ENCODE results near the gene ARHGAP5.
A peak's percentile ranks its signal among the peaks of the same experiment; 100 is the strongest.

The ARHGAP5 gene

DNA sequence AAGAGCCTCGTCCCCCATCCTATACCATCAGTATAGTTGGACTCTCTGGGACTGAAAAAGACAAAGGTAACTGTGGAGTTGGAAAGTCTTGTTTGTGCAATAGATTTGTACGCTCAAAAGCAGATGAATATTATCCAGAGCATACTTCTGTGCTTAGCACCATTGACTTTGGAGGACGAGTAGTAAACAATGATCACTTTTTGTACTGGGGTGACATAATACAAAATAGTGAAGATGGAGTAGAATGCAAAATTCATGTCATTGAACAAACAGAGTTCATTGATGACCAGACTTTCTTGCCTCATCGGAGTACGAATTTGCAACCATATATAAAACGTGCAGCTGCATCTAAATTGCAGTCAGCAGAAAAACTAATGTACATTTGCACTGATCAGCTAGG lies 13.6 kb downstream of the ARHGAP5 start:
- Histone ChIP-seq H3K9ac (no peak overlapping the region), H3K4me1 (peaks cover 0 to 12% (median 0%) of the 10 kb centered on the region in 10 experiments; a peak in 3 of 20 replicates), H3K4me2 (no peak overlapping the region), H3K27ac (no peak overlapping the region), H3K27me3 (no peaks in the 10 kb centered on the region), H4K20me1 (peaks cover 6 to 94% (median 20%) of the 10 kb centered on the region in 11 experiments; a peak in 18 of 22 replicates), H3K4me3 (no peak overlapping the region), H3K36me3 (peaks cover 49 to 59% (median 57%) of the 10 kb centered on the region in 11 experiments), H3K9me3 (replicated peaks in 1 of 11) (no peaks in the 10 kb centered on the region)
- TF ChIP-seq Cebpa-rat (IDR thresholded peaks at IDR 0.05) = no peak

- Histone ChIP-seq H3K36me3 (peaks cover 21 to 75% (median 44%) of the 10 kb centered on the region in 11 experiments; a peak in 19 of 22 replicates), H3K4me3 (no peak overlapping the region), H4K20me1 (peaks cover 0 to 99% (median 15%) of the 10 kb centered on the region in 11 experiments; a peak in 15 of 22 replicates), H3K9me3 (replicated peaks in 1 of 11) (no peaks in the 10 kb centered on the region), H3K27ac (no peak overlapping the region), H3K4me2 (no peak overlapping the region), H3K9ac (no peak overlapping the region), H3K27me3 (no peaks in the 10 kb centered on the region), H3K4me1 (peaks cover 0 to 30% (median 12%) of the 10 kb centered on the region in 10 experiments; a peak in 17 of 20 replicates)
- TF ChIP-seq Cebpa-rat (IDR thresholded peaks at IDR 0.05) = no peak
These were observed 22.4 kb downstream of the ARHGAP5 start for GRCh38 chr14:32099473-32099872.

DNA sequence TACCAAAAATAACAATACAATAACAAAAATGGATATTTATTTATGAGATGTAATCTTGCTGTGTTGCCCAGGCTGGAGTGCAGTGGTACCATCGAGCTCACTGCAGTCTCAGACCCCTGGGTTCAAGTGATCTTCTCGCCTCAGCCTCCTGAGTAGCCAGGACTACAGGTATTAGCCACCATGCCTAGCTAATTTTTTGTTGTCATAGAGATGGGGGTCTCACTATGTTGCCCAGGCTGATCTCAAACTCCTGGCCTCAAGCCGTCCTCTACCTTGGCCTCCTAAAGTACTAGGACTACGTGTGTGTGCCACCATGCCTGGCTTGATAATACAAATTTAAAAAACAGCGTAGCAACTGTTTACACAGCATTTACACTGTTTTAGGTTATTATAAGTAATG lies 23.1 kb downstream of the ARHGAP5 start:
- H3K4me1 ChIP-seq = peaks cover 0 to 34% (median 13%) of the 10 kb centered on the region in 10 experiments; a peak in 17 of 20 replicates
- H3K36me3 ChIP-seq = peaks cover 17 to 73% (median 44%) of the 10 kb centered on the region in 11 experiments; a peak in 19 of 22 replicates
- no peak overlapping the region for H3K9ac ChIP-seq
- no peak overlapping the region for H3K27ac ChIP-seq
- H4K20me1 ChIP-seq = peaks cover 0 to 99% (median 15%) of the 10 kb centered on the region in 11 experiments; a peak in 15 of 22 replicates
- H3K27me3 ChIP-seq = no peaks in the 10 kb centered on the region
- TF ChIP-seq Cebpa-rat (IDR thresholded peaks at IDR 0.05) = no peak
- no peak overlapping the region for H3K4me3 ChIP-seq
- no peak overlapping the region for H3K4me2 ChIP-seq
- no peaks in the 10 kb centered on the region for H3K9me3 ChIP-seq (replicated peaks in 1 of 11)

DNA sequence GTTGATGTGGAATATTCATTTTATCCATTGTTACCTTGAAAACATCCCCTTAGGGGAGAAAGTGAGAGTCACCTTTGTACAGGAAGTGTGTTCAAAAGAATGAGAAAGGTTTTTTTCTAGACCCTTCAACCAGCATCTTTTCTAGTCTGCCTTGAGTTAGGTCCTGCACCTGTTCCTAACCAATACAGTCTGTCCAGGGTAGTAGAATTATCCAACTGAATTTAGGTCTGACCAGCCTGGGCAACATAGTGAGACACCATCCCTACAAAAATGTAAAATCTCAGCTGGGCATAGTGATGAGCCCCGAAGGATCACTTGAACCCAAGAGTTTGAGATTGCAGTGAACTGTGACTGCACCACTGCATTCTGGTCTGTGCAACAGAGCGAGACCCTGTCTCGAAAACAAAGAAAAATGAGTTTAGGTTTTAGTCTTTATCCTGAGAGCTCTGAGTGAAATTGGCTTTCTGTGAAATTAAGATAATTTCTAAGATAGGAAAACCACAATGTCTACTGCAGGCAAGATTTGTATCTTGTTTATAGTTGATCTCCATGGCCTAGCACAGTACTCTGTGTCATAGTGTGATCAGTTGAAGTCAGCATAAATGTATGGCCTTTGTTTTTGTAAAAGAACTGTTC lies 25.2 kb downstream of the ARHGAP5 start:
- Histone ChIP-seq H3K9ac (no peak overlapping the region), H3K27me3 (no peaks in the 10 kb centered on the region), H3K4me1 (peaks cover 0 to 41% (median 13%) of the 10 kb centered on the region in 10 experiments; a peak in 17 of 20 replicates), H3K36me3 (peaks cover 9 to 73% (median 41%) of the 10 kb centered on the region in 11 experiments; a peak in 21 of 22 replicates), H3K4me3 (no peak overlapping the region), H4K20me1 (peaks cover 0 to 100% (median 15%) of the 10 kb centered on the region in 11 experiments; a peak in 15 of 22 replicates), H3K9me3 (replicated peaks in 1 of 11) (peaks cover 0 to 13% (median 0%) of the 10 kb centered on the region in 11 experiments; a peak in 2 of 22 replicates), H3K27ac (no peak overlapping the region), H3K4me2 (peak overlapping the region in 9 of 11 experiments; percentile 0 to 51 (median 32); a peak in 13 of 22 replicates)
- no peak for TF ChIP-seq Cebpa-rat (IDR thresholded peaks at IDR 0.05)

DNA sequence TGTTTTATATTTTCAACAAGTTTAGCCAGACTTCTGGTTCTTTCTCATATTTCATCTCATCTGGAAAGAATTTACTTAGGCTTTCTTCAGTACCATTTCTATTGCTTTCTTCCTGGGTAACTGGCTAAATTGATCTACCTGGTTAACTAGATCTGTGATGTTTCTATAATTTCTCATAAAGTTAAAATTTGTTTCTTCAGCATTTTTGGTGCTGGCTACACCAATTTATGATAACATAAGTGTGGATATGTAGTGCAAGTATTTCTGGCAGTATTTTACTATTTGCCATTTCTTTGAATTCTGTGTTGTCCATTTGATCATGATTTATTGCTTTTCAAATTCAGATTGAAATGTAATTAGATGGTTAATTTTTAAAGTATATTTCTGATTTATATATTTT lies 25.9 kb downstream of the ARHGAP5 start:
- Histone ChIP-seq H3K27ac (no peak overlapping the region), H3K27me3 (no peaks in the 10 kb centered on the region), H3K4me1 (peaks cover 0 to 45% (median 13%) of the 10 kb centered on the region in 10 experiments; a peak in 17 of 20 replicates), H3K4me3 (no peak overlapping the region), H3K9ac (no peak overlapping the region), H3K9me3 (replicated peaks in 1 of 11) (peaks cover 0 to 13% (median 0%) of the 10 kb centered on the region in 11 experiments; a peak in 2 of 22 replicates), H3K36me3 (peaks cover 9 to 68% (median 38%) of the 10 kb centered on the region in 11 experiments; a peak in 21 of 22 replicates), H3K4me2 (peak overlapping the region in 2 of 11 experiments; percentile 47 to 51; a peak in 5 of 22 replicates), H4K20me1 (peaks cover 0 to 100% (median 15%) of the 10 kb centered on the region in 11 experiments; a peak in 15 of 22 replicates)
- no peak for TF ChIP-seq Cebpa-rat (IDR thresholded peaks at IDR 0.05)

DNA sequence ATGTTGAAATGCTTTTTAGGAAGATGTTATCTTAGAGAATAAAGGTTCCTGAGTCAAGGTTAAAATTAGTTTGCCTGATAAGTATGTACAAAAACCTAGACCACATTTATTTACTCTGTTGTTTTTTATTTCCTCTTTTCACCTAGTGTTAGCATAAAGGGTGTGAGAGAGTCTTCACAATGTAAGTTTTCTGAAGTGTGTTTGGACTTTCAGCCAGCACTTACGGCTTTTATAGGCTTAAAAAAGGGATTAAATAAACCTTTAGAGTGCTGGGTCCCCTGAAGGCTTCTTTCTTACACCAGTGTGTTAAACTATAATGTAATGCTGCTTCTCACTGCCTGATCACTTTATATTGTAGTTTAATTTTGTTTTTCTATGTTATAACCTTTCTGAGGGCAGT lies 27.2 kb downstream of the ARHGAP5 start:
- Histone ChIP-seq H3K36me3 (peaks cover 9 to 65% (median 36%) of the 10 kb centered on the region in 11 experiments; a peak in 21 of 22 replicates), H3K9ac (no peak overlapping the region), H3K4me3 (no peak overlapping the region), H3K9me3 (replicated peaks in 1 of 11) (peaks cover 0 to 13% (median 0%) of the 10 kb centered on the region in 11 experiments; a peak in 2 of 22 replicates), H4K20me1 (peaks cover 0 to 100% (median 16%) of the 10 kb centered on the region in 11 experiments; a peak in 14 of 22 replicates), H3K27me3 (no peaks in the 10 kb centered on the region), H3K27ac (no peak overlapping the region), H3K4me2 (no peak overlapping the region), H3K4me1 (peaks cover 0 to 45% (median 13%) of the 10 kb centered on the region in 10 experiments; a peak in 17 of 20 replicates)
- no peak for TF ChIP-seq Cebpa-rat (IDR thresholded peaks at IDR 0.05)

DNA sequence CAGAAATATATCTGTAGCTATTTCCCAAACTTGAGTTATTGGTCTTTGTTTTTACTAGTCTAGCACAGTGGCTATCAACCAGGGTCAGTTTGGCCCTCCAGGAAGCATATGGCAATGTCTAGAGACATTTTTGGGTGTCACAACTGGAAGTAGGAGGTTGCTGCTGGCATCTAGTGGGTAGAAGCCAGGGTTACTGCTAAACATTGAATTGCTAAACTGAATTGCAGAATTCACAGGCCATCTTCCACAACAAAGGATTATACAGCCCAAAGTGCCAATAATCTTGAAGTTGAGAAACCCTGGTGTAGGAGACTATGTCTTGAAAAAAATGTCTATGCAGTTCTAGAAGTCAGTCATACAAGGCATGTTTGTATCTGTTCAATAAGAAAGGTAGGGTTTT lies 27.7 kb downstream of the ARHGAP5 start:
- Histone ChIP-seq H3K4me1 (peaks cover 0 to 45% (median 13%) of the 10 kb centered on the region in 10 experiments; a peak in 17 of 20 replicates), H4K20me1 (peaks cover 0 to 100% (median 16%) of the 10 kb centered on the region in 11 experiments; a peak in 14 of 22 replicates)

DNA sequence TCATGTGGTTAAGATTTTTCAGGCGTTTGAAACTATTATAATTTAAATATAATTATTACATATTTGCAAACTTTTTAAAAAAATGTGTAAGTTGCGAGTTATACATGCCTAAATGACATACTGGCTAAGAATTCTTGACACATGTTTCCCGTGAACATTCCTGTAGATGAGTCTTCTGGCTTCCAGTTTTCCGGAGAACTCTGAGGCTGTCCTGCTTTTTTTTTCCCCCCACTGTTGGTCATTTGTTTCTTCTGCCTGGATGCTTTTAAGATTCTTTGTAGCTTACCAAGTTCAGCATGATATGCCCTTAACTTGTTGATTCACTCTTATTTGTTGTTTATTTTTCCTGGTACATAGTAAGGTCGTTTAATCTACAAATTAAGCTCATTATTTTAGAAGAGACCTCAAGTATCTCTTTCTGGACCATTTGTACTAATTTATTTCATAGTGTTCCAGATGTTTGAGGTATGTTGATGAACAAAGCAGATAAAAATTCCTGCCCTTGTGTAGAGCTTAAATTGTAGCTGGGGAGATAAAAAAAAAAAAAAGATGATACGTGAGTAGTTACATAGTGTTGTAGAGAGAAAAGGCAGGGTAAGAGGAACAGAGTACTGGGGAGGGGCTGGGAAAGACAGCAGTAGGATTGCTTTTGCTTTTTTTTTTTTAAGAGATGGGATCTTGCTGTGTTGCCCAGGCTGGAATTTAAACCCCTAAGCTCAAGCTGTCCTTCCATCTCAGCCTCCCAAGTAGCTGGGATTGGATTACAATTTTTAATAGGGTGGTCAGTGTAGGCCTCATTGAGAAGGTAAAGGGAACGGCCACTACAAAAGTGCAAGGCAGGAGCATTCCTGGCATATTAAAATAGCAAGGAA lies 32.8 kb downstream of the ARHGAP5 start:
- TF ChIP-seq Cebpa-rat (IDR thresholded peaks at IDR 0.05) = no peak
- H4K20me1 ChIP-seq = peaks cover 0 to 100% (median 5%) of the 10 kb centered on the region in 11 experiments; a peak in 7 of 22 replicates
- H3K4me3 ChIP-seq = no peak overlapping the region
- no peak overlapping the region for H3K27ac ChIP-seq
- H3K4me1 ChIP-seq = peaks cover 0 to 11% (median 0%) of the 10 kb centered on the region in 10 experiments; a peak in 2 of 20 replicates
- no peak overlapping the region for H3K4me2 ChIP-seq
- H3K36me3 ChIP-seq = peaks cover 37 to 88% (median 62%) of the 10 kb centered on the region in 11 experiments
- no peaks in the 10 kb centered on the region for H3K27me3 ChIP-seq
- peaks cover 0 to 44% (median 26%) of the 10 kb centered on the region in 11 experiments; a peak in 16 of 22 replicates for H3K9me3 ChIP-seq (replicated peaks in 1 of 11)
- H3K9ac ChIP-seq = no peak overlapping the region

More for the DNA sequence above, 27.7 kb downstream of the ARHGAP5 start:
- H3K27ac ChIP-seq = no peak overlapping the region
- peaks cover 9 to 63% (median 31%) of the 10 kb centered on the region in 11 experiments; a peak in 21 of 22 replicates for H3K36me3 ChIP-seq
- H3K9ac ChIP-seq = no peak overlapping the region
- no peaks in the 10 kb centered on the region for H3K27me3 ChIP-seq
- TF ChIP-seq Cebpa-rat (IDR thresholded peaks at IDR 0.05) = no peak
- no peak overlapping the region for H3K4me2 ChIP-seq
- no peak overlapping the region for H3K4me3 ChIP-seq
- peaks cover 0 to 13% (median 0%) of the 10 kb centered on the region in 11 experiments; a peak in 2 of 22 replicates for H3K9me3 ChIP-seq (replicated peaks in 1 of 11)

All from BLaER1 treated with 17β-estradiol and CSF1 and Interleukin-3, amounts not matched to agents 10 nM and 100 nM (cell line).